Hematopoietic multipotent progenitor cell (in vitro differentiated cells): ENCODE results near the gene CNP. TPM values are rescaled to one million over a fixed set of nuclear protein-coding genes. Genes with fewer than 3 reads are reported as not detected.
"Not testable (repeated sequence)": the region's sequence is repeated elsewhere in the genome, so short reads cannot be mapped to it uniquely, and the experiment has no call there.

Experiments
- DNase-seq, 3 donors: peaks; one replicate each; pipeline ENCODE4 v3.0.0-alpha.2; 2011 to 2015; ENCODE audit warnings: low read depth in 2 of 3, low spot score in 2 of 3
- total RNA-seq: library from RNA; depleted of rRNA; stranded (reverse); fragments of >200 nt; gene quantifications from one replicate; pipeline ENCODE4 v1.2.3, GENCODE V29; 2012

CNP gene
- total RNA-seq, 1 donor: 38.5 TPM

DNA sequence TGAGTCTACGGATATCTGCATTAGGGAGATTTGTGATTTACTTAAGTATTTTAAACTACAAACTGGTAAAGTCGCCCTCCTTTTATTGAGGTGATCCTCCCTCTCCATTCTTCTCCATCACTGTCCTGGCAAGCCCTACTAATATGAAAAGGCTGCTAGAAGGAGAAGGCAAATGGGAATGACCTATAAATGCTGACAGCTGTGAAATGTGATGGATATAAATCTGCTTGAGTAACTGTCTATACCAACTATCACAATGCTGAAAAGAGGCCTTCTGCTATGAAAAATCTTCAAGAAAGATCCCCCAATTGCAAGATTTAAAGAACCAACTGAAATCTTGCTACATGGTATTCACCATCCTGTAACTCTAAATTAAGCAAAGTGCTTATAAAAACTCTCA is 35.1 kb downstream of the CNP start:
- DNase-seq: no peak

DNA sequence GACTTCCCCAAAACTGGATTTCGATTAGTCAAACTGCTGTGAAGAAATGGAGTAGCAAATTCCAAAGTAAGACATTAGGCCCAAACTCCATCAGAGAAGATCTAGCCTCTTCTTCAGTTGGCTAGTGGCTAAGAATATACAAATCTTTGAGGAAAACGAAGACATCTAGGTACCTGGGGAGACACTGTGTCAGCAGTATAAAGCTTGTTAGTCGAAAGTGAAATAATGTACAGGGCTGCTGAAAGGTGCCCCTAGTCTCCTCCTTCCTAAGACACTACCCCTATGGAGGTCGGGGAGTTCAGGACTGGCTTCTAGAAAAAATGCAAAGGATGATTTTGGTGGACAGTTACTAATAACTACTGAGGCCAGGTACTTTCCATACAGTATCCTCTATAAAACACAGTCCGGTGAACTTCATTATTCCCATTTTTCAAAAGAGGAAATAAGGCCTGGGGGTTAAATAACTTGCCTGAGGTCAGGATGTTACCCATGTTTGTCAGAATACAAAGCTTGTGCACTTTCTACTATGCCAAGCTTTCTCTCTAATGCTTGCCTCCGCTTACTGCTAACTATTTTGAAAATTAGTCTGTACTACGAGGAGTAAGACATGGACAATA is 35.7 kb downstream of the CNP start:
- DNase-seq: no peak

DNA sequence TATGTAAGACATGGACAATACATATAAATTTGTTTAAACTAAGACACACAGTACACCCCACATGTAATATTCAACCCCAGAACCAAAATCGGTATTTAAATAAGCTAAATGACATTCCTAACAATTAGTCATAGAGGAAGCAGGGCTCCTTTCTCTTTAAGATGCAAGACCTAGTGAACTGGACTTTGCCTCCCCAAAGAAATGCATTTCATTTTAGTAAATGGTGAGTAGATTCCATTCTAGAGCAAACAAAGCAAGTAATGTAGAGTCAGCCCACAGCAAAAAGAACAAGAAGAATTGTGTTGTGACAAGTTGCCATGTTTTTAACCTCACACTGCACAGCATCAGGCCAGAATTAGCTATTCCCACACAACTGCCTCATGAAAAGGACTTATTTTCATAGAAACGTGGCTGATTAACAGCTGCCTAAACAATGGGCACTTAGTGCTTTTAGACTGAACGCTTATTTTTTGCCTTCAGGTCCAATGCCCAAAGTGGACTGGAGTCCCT is 36.3 kb downstream of the CNP start:
- DNase-seq: no peak

DNA sequence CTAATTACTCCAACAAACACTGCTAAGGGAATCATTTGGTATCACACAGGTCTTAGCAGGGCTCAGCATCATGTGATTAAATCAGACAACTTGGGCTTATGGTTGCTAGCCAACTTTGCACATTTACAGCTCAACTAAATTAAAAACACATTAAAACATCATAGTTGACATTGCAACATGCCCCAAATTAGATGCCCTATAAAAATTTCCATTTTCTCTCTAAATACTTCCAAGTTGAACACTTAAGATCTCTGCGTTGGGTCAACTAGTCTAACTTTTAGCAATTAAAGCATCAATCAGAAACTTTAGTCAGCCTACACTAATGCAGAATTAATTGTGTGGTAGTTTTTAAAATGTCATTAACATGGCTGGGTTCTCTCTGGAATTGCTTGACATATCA is 38.6 kb downstream of the CNP start:
- DNase-seq: no peak

DNA sequence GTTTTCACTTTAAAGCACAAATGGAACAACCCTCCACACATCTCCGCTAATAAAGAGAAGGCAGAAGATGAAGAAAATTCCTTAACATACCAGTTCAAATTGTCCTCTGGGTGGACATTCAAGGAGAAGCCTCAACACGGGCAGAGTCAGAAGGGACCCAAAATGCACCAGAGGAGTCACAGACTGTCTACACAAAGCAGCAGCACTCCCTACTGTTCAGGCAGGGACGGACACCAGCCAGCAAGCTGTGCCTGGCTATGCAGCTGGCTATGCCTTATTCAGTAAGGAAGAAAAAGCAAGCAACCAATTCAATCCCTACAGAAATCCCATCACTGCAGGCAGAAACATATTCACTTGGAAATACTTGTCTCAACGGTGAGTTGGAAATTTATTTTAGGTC is 42.6 kb downstream of the CNP start:
- no peak for DNase-seq

DNA sequence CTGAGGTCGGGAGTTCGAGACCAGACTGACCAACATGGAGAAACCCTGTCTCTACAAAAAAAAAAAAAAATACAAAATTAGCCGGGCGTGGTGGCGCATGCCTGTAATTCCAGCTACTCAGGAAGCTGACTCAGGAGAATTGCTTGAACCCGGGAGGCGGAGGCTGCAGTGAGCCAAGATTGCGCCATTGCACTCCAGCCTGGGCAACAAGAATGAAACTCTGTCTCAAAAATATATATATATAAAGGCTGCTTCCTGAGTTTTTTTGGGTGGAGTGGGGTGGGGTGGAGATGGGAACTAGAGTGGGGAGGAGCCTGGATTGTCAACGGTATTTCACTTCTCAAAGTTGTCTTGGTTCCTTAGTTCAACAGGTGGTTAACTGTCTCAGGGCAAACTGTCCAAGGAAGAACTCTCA is 43.7 kb downstream of the CNP start:
- not testable (repeated sequence) for DNase-seq

DNA sequence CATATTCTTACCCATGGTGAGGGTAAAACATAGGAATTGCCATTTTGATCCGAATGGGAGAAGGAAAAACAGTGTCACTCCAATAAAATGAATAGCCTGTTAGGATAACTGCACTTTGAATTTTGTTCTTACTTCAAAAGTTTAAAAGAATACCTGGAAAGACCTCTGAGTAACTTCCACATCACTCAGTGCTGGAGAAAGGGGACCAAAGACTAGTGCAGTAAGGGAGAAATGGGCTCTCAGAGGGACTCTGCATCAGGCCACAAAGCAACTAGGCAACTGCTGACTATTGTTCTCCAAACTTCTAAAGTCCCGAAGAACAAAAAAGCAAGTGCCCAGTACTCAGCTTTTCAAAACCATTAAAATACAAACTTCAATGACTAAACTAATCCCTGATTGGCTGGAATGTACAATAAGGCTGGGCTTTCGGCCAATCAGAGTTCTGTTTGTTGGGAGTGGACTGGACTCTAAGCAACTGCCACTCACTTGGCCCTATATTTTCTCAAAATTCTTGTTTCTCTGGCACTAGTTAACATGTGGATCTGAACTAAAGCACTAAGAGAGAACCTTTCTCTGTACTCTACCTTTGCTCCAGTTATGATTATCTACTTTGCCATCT is 44.4 kb downstream of the CNP start:
- DNase-seq: peak in 1 of 3 donors; percentile 32

DNA sequence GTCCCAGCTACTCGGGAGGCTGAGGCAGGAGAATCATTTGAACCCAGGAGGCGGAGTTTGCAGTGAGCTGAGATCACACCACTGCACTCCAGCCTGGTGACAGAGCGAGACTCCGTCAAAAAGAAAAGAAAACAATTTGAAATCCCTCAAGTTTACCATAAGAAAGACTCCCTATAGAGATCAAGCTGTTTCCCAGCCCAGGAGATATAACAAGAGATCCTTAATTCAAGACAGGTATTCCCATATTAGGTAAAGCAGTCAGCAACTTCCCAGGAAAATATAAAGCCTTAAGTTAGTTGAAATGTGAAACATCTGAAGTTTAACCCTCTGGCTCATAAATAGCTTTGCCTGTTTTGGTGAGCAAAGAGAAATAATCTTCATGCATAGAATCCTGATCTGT is 45.8 kb downstream of the CNP start:
- not testable (repeated sequence) for DNase-seq

DNA sequence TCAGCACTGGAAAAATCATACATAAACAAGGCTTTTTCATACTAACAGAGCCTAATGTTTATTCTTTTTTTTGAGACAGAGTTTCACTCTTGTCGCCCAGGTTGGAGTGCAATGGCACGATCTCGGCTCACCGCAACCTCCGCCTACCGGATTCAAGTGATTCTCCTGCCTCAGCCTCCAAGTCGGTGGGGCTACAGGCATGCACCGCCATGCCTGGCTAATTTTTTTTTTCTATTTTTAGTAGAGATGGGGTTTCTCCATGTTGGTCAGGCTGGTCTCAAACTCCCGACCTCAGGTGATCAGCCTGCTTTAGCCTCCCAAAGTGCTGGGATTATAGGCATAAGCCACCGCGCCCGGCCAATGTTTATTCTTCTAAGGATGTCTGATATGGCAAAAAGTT is 47.1 kb downstream of the CNP start:
- not testable (repeated sequence) for DNase-seq

DNA sequence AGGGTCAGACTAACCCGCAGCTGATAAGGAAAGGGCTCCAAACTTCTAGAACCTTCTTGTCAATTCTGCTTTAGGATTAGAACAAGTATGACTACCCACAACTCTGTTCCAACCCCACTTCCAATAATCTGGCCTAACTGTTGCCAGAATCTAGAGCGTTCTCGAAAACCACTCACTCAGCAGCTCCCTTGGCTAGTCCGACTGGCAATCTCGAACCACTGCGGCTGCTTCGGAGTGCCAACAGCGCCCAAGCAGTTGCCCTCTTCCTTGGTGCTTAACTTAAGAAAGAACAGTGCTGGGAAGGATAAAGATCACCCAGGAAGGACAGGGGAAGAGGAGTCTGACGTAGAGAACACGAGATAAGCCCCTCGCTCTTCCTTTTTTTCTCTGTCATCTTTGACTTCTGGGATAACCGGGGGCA is 49.8 kb downstream of the CNP start:
- no peak for DNase-seq

DNA sequence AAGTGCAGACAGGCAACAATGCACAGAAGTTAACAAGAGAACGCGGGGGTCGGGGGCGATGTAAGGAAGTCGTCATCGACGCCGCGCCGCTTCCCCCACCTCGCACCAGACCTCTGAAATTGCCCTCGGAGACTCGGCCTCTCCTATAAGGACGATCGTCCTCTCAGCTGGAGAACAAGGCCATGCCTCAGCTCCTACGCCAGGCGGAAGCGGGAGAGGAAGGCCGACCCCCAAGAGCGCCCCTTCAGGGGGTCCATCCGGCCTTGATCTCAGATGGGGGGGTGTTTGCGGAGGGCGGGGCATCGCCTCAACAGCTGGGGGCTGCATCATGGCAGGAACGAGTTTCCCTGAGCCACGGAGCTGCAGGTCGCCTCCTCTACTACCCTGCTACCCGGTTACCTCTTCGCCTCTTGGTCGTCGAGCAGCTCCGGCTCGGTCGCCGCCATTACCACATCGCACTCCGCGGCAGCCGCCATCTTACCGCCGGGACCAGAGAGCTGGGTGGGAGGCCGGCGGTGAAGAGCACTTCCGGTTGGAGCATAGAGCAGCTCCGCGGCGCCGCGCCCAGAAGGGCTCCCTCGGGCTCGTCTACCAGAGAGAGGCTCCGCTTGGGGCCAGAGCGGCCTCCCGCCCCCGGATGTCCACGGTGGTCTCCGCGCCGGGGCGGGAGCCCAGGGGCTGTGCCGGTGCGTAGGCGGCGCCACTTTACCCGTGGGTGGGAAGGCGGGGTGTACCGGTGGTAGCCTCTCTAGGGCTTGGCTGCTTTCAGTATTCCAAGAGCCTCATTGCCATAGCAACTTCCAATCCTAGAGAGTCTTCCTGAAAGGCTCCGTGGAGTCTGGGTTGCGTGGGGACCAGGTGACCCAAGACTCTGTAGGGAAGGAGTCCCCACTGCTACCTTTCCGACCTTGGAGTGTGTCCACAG is 50.6 kb downstream of the CNP start, which contains the start of gene DNAJC7:
Gene DNAJC7, minus strand, starts transcription at position 499 of the 925 bp plus-strand sequence. Its CDS starts 23 bp downstream, at position 476.
- peak; percentile 67 to 95 (median 94) for DNase-seq

DNA sequence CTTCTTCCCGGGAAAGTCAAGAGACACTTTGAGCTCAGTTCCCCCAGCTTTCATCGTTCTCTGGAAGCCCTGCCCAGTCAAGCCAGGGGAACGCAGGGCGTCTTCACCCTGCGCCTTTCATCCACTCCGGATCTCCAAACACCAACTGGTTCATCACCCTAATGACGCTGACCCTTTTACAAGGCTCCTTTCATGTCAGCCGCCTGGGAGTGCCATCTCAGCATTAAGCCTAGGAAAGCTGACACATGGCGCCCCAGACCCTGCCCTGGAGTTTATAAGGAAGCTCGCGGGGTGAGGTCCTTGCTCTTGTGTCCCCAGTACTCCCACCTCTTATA is 51.2 kb downstream of the CNP start:
- peak in 1 of 3 donors; percentile 58 for DNase-seq

DNA sequence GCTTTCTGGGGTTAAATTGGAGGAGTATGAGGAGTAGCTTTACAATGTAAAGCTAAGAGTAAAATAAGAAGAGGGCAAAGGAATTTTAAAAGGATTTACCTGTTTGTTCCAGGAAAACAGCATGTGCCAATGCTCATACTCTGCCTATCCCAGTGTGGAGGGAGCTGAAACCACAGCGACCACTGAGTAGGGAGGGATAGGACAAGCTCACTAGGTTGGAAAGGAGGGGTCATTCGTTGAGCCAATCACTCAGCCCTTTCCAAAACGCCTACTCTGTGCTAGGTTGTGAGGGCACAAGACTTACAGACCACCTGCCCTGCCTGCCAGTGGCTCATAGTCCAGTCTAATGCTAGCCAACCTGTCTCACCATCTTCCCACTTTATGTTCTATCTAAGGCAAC is 51.7 kb downstream of the CNP start:
- DNase-seq: no peak

DNA sequence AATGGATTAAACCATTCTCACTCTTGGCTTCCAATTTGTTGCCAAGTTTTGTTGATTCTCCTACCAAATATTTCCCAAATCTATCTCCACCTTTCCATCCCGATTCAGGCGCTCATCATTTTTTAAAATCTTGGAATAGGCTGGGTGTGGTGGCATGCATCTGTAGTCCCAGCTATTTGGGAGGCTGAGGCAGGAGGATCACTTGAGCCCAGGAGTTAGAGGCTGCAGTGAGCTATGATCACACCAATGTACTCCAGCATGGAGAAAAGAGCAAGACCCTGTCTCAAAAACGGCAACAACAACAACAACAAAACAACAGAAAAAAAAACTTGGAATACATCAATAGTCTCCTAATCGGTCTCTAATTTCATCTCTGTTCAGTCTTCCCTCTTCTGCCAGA is 52.4 kb downstream of the CNP start:
- no peak for DNase-seq

DNA sequence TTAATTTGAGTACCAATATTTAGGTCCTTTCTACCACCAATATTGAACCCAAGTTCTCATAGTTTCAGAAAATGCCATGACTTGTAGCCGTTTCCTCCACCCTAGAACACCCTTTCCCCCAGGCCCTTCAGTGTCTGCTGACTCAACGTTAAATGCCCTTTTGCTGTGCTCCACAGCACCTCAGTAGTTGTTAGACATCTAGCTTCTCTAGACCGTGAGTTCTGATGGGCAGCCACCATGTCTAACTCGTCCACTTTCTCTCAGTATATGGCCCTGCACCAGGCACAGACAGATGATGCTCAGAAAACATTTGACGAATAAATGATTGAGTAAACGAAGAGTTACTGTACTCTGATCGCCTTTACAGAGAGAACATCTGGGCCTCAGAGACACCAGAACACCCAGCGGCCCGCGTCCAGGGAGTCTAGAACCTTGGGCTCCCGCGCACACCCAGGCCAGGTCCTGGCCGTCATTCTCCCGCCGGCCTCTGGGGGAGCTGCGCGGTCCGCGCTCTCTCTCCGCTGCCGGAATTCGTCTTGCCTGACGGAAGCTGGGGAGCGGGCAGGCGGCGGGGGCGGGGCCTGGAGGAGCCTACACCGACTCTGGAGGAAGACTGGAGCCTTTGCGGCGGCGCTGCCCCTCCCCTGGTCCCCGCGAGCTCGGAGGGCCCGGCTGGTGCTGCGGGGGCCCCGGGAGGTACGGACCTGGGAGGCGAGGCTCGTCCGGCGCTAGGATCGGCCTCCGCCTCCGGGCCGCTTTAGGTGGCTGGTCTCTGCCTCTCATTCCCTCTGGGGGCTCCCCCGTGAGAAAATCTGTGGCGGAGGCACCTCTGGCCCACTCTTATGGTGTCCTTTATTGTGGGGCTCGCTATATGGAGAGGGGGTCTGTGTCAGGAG is 53.2 kb downstream of the CNP start, which contains the start of gene NKIRAS2:
Gene NKIRAS2, plus strand, starts transcription at position 582 of the 896 bp plus-strand sequence. CDS start 1,488 bp downstream, outside the sequence.
- peak; percentile 75 to 93 (median 91) for DNase-seq

DNA sequence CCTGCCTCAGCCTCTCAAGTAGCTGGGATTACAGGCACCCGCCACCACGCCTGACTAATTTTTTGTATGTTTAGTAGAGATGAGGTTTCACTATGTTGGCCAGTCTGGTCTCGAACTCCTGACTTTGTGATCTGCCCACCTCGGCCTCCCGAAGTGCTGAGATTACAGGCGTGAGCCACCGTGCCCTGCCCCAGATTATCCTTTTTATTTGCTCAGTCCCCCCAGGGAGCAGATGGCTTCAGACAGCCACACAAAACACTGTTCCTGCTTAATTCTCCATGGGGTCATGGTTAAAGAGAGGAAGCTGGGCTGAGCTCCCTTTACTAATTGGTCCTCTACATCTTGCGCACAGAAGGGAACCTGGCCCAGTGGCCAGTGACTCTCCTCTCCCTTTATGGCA is 54.2 kb downstream of the CNP start:
- DNase-seq: not testable (repeated sequence)

DNA sequence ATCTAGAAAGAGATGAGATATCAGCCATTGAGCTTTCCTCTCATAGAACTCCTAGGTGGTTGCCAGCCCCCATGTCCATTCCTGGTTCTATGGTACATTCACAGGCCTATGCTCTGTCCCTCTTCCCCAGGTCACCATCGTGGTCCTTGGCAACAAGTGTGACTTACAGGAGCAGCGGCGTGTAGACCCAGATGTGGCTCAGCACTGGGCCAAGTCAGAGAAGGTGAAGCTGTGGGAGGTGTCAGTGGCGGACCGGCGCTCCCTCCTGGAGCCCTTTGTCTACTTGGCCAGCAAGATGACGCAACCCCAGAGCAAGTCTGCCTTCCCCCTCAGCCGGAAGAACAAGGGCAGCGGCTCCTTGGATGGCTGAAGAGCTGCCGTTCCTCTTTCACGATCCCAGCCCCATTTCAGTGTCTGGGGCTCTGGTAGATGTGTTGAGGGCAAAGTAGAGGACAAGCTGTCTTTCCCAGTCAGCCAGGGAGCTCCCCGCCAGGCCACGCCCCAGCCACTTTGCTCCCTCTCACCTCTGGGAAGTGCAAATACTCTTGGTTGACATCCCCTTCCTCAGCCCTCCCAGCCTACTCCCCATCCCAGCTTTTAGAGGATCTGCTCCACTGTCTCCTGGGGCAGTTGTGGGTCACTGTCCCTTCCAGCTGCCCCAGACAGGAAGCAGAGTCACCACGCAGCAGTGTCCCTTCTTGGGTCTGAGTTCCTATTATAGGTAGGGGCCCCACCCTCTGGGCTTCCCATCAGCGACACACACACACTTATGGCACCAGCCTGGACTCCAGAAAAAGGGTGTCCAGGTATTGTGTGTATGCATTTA is 57.1 kb downstream of the CNP start:
- no peak for DNase-seq

DNA sequence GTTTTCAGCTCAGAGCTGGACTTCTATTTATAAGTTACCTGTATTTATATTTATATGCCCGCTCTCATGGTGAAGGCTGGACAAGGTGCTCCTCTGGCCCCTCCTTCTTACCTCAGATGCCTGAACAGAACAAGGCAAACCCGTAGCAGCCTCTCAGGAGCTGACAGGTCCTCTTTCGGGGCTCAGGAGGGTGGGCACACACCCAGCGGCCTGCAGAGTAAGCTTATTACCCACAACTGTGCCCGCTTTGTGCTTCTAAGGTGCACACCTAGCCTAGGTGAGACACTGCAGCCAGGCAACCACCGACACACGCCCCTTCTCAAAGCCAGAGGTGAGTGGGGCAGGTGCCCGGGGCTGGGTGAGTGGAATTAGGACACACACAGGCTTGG is 58.6 kb downstream of the CNP start:
- no peak for DNase-seq

DNA sequence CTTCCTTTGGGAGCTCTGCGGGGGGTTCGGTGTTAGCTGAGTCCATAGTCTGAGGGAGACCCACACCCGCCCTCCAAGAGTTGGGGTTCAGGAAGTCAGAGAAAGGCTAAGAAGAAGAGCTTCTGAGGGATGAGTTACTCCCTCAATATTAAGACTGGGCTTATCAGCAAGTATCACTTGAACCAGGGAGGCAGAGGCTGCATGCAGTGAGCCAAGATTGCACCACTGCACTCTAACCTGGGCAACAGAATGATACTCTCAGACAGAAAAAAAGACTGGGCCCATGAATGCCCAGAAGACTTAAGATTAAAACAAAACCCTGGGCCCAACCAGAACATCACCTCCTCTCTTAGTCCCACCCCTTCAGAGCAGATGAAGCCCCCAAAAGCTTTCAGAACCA is 59.3 kb downstream of the CNP start:
- DNase-seq: no peak
